ENCODE data around the gene ABITRAM.

- no peak for TF ChIP-seq CTCF (IDR thresholded peaks at IDR 0.05)
- no peak for TF ChIP-seq POLR2A (IDR thresholded peaks at IDR 0.05)
These were observed 39.8 kb upstream of the ABITRAM start for GRCh38 chr9:108894225-108894997.
